BE2C (cell line): ENCODE measurements around the gene CDC42BPA. TPM values are rescaled to one million over a fixed set of nuclear protein-coding genes. Genes with fewer than 3 reads are reported as not detected.

Experiments used
- DNase-seq: peaks from one replicate; pipeline ENCODE4 v3.0.0-alpha.2; 2020
- H3K27me3 ChIP-seq: fragments of 250-450 bp; sonication (Bioruptor Pico); 2 replicates; pipeline ENCODE4 v1.5.1; 2020; ENCODE audit warnings: mild to moderate bottlenecking
- H3K36me3 ChIP-seq: fragments of 250-450 bp; sonication (Bioruptor Pico); 2 replicates; pipeline ENCODE4 v1.5.1; 2020; ENCODE audit warnings: mild to moderate bottlenecking
- H3K4me1 ChIP-seq: fragments of 250-450 bp; sonication (Bioruptor Pico); 2 replicates; pipeline ENCODE4 v1.5.1; 2020
- H3K4me3 ChIP-seq: 2 replicates; pipeline ENCODE4 v1.5.1; 2011; ENCODE audit warnings: low read depth, low read length
- H3K9me3 ChIP-seq: fragments of 250-450 bp; sonication (Bioruptor Pico); 2 replicates; pipeline ENCODE4 v1.5.1; 2020
- polyA plus RNA-seq: library from polyadenylated mRNA; unstranded; fragments of >200 nt; gene quantifications from one replicate; pipeline ENCODE4 v1.2.1, GENCODE V29; 2012; ENCODE audit warnings: low read depth, missing spikeins; ENCODE audit not compliant: insufficient read length, insufficient read depth
- TF ChIP-seq, protein P1 (sequence below): IDR thresholded peaks from 2 replicates; pipeline ENCODE4 v1.5.1; 2012; ENCODE audit warnings: mild to moderate bottlenecking, low read depth, low read length

CDC42BPA gene, protein sequence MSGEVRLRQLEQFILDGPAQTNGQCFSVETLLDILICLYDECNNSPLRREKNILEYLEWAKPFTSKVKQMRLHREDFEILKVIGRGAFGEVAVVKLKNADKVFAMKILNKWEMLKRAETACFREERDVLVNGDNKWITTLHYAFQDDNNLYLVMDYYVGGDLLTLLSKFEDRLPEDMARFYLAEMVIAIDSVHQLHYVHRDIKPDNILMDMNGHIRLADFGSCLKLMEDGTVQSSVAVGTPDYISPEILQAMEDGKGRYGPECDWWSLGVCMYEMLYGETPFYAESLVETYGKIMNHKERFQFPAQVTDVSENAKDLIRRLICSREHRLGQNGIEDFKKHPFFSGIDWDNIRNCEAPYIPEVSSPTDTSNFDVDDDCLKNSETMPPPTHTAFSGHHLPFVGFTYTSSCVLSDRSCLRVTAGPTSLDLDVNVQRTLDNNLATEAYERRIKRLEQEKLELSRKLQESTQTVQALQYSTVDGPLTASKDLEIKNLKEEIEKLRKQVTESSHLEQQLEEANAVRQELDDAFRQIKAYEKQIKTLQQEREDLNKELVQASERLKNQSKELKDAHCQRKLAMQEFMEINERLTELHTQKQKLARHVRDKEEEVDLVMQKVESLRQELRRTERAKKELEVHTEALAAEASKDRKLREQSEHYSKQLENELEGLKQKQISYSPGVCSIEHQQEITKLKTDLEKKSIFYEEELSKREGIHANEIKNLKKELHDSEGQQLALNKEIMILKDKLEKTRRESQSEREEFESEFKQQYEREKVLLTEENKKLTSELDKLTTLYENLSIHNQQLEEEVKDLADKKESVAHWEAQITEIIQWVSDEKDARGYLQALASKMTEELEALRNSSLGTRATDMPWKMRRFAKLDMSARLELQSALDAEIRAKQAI (N-terminal part only)
- polyA plus RNA-seq: 13.9 TPM

DNA sequence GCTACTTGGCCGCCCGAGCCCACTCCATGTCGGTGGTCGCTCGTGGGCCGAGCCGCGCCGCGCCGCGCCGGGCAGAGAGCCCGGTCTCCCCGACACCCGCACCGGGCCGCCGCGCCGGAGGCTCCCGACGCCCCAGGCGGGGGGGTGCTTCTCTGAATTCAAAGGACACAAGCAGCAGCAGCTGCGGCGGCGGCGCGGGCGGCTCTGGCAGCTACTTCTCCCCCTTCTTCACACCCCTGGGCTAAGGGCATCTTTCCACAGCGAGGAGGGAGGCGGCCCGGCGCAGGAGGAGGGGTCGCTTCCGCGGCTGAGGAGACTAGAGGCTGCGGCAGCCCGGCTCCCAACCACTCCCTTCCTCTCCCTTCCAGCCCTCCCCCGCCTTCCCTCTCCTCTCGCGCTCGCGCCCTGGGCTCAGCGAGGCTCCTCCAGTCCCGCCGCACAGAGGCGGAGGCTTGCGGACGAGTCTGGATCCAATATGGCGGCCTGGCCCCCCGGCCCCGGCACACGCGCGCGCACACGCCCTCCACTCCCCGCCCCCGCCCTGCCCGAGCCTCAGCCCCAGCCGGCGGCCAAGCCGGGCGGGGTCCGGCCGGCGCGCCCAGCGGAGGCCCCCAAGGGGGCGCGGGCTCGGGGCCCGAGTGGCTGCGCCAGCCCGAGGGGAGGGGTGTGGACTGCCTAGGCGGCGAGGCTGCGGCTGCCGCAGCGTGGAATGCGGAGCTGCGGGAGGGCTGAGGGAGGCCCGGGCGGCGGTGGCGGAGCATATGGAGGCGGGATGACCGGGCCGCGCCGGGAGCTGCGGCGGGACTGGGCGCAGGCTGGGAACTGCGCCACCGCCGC, at the start of gene CDC42BPA:
TSS of gene CDC42BPA (minus strand) at position 477 of the 837 bp plus-strand sequence. CDS start 1,310 bp downstream, outside the sequence.
- Histone ChIP-seq H3K4me3 (peak within 1 kb of the TSS; percentile 52), H3K36me3 (peaks cover 4% of the 10 kb centered on the region; the same call in 1 of the 2 replicates), H3K9me3 (no peaks in the 10 kb centered on the region), H3K4me1 (peaks cover 3% of the 10 kb centered on the region; the same call in 1 of the 2 replicates), H3K27me3 (no peaks in the 10 kb centered on the region)
- TF ChIP-seq, protein P1, sequence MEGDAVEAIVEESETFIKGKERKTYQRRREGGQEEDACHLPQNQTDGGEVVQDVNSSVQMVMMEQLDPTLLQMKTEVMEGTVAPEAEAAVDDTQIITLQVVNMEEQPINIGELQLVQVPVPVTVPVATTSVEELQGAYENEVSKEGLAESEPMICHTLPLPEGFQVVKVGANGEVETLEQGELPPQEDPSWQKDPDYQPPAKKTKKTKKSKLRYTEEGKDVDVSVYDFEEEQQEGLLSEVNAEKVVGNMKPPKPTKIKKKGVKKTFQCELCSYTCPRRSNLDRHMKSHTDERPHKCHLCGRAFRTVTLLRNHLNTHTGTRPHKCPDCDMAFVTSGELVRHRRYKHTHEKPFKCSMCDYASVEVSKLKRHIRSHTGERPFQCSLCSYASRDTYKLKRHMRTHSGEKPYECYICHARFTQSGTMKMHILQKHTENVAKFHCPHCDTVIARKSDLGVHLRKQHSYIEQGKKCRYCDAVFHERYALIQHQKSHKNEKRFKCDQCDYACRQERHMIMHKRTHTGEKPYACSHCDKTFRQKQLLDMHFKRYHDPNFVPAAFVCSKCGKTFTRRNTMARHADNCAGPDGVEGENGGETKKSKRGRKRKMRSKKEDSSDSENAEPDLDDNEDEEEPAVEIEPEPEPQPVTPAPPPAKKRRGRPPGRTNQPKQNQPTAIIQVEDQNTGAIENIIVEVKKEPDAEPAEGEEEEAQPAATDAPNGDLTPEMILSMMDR: no peak
- DNase-seq: peak; percentile 94

- H3K4me3 ChIP-seq: no peak overlapping the region
- H3K36me3 ChIP-seq: no peaks in the 10 kb centered on the region
- TF ChIP-seq, protein P1: no peak
- DNase-seq: no peak
- peaks cover 8% of the 10 kb centered on the region; the same call in 1 of the 2 replicates for H3K4me1 ChIP-seq
- no peaks in the 10 kb centered on the region for H3K27me3 ChIP-seq
- no peaks in the 10 kb centered on the region for H3K9me3 ChIP-seq
Observed at GRCh38 chr1:227368009-227368408, 49.7 kb upstream of the CDC42BPA start.

DNA sequence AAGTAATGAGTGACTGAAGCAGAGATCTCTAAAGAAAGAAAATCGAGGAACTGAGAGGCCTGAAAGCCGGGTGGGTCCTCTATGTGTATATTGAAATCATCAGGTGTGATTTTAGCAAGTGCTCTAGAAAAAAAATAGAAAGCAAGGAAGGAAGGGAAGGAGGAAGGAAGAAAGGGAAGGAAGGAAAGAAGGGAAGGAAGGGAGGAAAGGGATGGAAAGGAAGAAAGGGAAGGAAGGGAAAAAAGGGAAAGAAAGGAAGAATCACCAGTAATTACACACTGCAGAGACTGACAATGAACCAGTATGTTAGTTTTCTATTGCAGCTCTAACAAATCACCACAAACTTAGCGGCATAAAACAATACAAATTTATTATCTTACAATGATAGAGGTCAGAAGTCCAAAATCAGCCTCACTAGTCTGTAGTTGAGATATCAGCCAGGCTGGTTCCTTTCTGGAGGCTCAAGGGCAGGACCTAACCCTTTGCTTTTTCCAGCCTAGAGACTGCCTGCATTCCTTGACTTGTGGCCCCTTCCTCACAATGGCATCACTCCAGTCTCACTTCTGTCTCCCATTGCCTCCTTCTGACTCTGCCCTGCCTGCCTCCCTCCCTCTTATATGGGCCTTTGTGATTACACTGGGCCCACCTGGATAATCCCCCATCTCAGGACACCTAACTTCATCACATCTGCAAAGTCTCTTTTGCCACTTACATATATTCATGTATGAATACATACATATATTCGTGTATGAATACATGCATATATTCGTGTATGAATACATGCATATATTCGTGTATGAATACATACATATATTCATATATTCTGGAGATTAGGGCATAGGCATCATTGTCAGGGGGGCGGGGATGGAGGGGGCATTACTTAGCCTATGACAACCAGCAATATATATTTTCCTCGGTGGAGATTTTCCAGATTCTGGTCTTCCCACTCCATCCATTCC, 47.5 kb upstream of the CDC42BPA start:
- no peak for DNase-seq
- Histone ChIP-seq H3K4me1 (peaks cover 8% of the 10 kb centered on the region; the same call in 1 of the 2 replicates), H3K36me3 (no peaks in the 10 kb centered on the region), H3K4me3 (no peak overlapping the region), H3K27me3 (no peaks in the 10 kb centered on the region), H3K9me3 (no peaks in the 10 kb centered on the region)
- TF ChIP-seq, protein P1: no peak

DNA sequence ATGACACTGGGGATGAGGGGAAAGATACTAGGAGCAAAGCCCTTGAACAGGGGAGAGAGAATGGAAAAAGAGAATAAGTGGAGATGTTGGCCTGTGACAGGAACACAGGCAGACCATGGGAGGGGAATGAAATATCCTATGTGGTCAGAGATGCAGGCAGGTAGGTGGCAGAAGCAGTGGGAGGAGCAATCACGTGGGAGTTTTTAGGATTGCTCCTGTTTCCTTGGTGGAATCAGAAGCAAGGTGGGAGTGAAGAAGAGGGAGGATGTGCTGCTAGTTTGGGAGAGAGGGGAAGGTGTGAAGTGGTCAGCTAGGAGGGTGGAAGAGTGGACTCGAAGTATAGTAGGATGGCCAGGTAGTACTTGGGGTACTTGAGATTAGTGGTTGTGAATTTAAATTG, 46.4 kb upstream of the CDC42BPA start:
- DNase-seq: no peak
- no peaks in the 10 kb centered on the region for H3K27me3 ChIP-seq
- no peak overlapping the region for H3K4me3 ChIP-seq
- H3K9me3 ChIP-seq: no peaks in the 10 kb centered on the region
- TF ChIP-seq, protein P1: no peak
- H3K4me1 ChIP-seq: peaks cover 3% of the 10 kb centered on the region; the same call in 1 of the 2 replicates
- no peaks in the 10 kb centered on the region for H3K36me3 ChIP-seq

DNA sequence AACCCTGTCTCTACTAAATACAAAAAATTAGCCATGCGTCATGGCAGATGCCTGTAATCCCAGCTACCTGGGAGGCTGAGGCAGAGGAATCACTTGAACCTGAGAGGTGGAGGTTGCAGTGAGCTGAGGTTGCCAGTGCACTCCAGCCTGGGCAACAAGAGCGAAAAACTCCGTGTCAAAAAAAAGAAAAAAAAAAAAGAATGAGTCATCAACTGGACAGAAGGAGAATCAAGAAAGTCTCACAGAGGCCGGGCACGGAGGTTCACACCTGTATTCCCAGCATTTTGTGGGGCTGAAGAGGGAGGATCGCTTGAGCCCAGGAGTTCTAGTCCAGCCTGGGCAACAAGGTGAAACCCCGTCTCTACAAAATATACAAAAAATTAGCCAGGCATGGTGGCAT, 45.5 kb upstream of the CDC42BPA start:
- no peak for DNase-seq
- H3K4me3 ChIP-seq: no peak overlapping the region
- H3K4me1 ChIP-seq: no peaks in the 10 kb centered on the region
- H3K27me3 ChIP-seq: no peaks in the 10 kb centered on the region
- TF ChIP-seq, protein P1: no peak
- H3K36me3 ChIP-seq: no peaks in the 10 kb centered on the region
- no peaks in the 10 kb centered on the region for H3K9me3 ChIP-seq
